ENCODE results near the gene ANKRD37. TPM values are rescaled to one million over a fixed set of nuclear protein-coding genes. Genes with fewer than 3 reads are reported as not detected.

ANKRD37 gene
- total and polyA plus RNA-seq, 2 donors (not counting 3 experiments of a cell fraction or from before 2014, with no cell fraction given) = 4.0 to 5.8 TPM

DNA sequence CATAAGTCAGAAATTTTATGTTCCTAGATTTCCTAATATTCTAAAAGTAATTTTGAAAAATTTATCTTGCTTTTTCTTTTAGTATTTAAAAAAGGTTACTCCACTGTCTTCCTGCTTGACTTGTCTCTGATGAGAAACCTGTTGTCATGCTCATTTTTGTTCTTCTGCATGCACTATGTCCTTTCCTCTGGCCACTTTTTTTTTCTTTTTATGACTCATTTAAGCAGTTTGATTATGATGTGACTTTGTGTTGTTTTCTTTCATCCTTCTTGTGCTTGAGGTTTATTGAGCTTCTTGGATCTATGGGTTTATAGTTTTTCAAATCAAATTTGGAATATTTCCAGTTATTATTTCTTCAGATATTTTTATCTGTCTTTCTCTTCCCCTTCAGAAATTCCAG is 41.2 kb downstream of the ANKRD37 start:
- CTCF ChIA-PET = interaction anchor here (1.1 to 1.6 kb wide), 4 partner anchors 9 to 254 kb away, joined by 3 to 5 read pairs (median 4); a partner anchor contains a TSS
- Histone ChIP-seq H3K79me2 (ENCODE audit: control insufficient read depth, insufficient read depth, low read length) (no peaks in the 10 kb centered on the region), H3K4me1 (ENCODE audit: control insufficient read depth, extremely low read depth, insufficient read depth, low read length) (no peaks in the 10 kb centered on the region), H3K27me3 (ENCODE audit: control insufficient read depth in 2 of 2, insufficient read depth in 2 of 2, low read length in 2 of 2) (no peaks in the 10 kb centered on the region), H3K4me2 (ENCODE audit: insufficient read depth, low read length) (no peak overlapping the region), H3K4me3 (replicated peaks in 1 of 3; ENCODE audit: insufficient read depth in 1 of 3, low read depth in 1 of 3, low read length in 3 of 3) (no peak overlapping the region), H3K9ac (replicated peaks; ENCODE audit: extremely low read depth, insufficient read depth, low read length) (no peak overlapping the region), H2AFZ (ENCODE audit: low read depth, low read length) (no peak overlapping the region), H3K36me3 (ENCODE audit: control insufficient read depth in 2 of 2, extremely low read depth in 1 of 2, insufficient read depth in 2 of 2, low read length in 2 of 2) (no peaks in the 10 kb centered on the region), H3K9me3 (replicated peaks; ENCODE audit: control insufficient read depth, insufficient read depth, low read length) (no peaks in the 10 kb centered on the region), H4K20me1 (replicated peaks; ENCODE audit: control insufficient read depth, extremely low read depth, insufficient read depth, low read length) (no peaks in the 10 kb centered on the region), H3K9me1 (replicated peaks; ENCODE audit: control insufficient read depth, extremely low read depth, insufficient read depth, low read length) (no peaks in the 10 kb centered on the region), H3K27ac (ENCODE audit: insufficient read depth, low read depth, low read length) (no peak overlapping the region)
- peak; percentile 8 for TF ChIP-seq FOS (IDR thresholded peaks at IDR 0.05; ENCODE audit: borderline replicate concordance, insufficient read depth, low read length)
- no peak for TF ChIP-seq EZH2 (IDR thresholded peaks at IDR 0.05; ENCODE audit: borderline replicate concordance, low read depth, low read length, severe bottlenecking)
- BruUV-seq (replicated peaks) = no TSS peak
- no peak for DNase-seq (ENCODE audit: low read depth, low spot score)
- FAIRE-seq = no peak
- intact Hi-C loops (cut with micrococcal nuclease) = no loop called here
- POLR2A ChIA-PET = no interaction called here
- dilution Hi-C loops (cut with MboI; ENCODE audit: extremely low pct_ligation_motif_present, low sequenced_read_pairs) = no loop called here

DNA sequence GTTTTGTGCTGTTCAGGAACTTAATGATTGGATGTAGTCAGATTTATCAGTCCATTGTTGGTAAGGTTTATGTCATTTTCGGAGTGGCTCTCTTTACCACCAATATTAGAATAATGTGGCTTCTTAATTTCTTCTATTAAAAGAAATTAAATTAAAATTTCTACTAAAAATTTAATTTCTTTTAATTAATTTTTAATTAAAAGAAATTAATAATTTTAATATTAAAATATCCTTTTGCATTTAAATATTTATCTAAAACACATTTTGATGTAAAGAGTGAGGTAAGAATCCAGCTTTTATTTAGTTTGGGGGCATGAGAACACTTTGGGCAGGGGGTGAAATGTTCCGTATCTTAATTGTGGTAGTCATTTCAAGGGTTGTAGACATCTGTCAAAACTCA is 44.8 kb downstream of the ANKRD37 start:
- no peak overlapping the region for H2AFZ ChIP-seq (ENCODE audit: low read depth, low read length)
- no TSS peak for BruUV-seq (replicated peaks)
- no peaks in the 10 kb centered on the region for H3K36me3 ChIP-seq (ENCODE audit: control insufficient read depth in 2 of 2, extremely low read depth in 1 of 2, insufficient read depth in 2 of 2, low read length in 2 of 2)
- no peak overlapping the region for H3K4me3 ChIP-seq (replicated peaks in 1 of 3; ENCODE audit: insufficient read depth in 1 of 3, low read depth in 1 of 3, low read length in 3 of 3)
- H3K9me3 ChIP-seq (replicated peaks; ENCODE audit: control insufficient read depth, insufficient read depth, low read length) = no peaks in the 10 kb centered on the region
- no peak overlapping the region for H3K9ac ChIP-seq (replicated peaks; ENCODE audit: extremely low read depth, insufficient read depth, low read length)
- no peak overlapping the region for H3K4me2 ChIP-seq (ENCODE audit: insufficient read depth, low read length)
- DNase-seq (ENCODE audit: low read depth, low spot score) (no peak), FAIRE-seq (no peak)
- intact Hi-C loops (cut with micrococcal nuclease) = no loop called here
- POLR2A ChIA-PET = no interaction called here
- no peak for TF ChIP-seq GATA2 (IDR thresholded peaks at IDR 0.05; ENCODE audit: insufficient read depth, insufficient read length, low read depth, low read length)
- no peak for TF ChIP-seq FOS (IDR thresholded peaks at IDR 0.05; ENCODE audit: borderline replicate concordance, insufficient read depth, low read length)
- TF ChIP-seq POLR2A (IDR thresholded peaks at IDR 0.05; ENCODE audit: low read depth, low read length) = no peak
- TF ChIP-seq EZH2 (IDR thresholded peaks at IDR 0.05; ENCODE audit: borderline replicate concordance, low read depth, low read length, severe bottlenecking) = no peak
- TF ChIP-seq, protein P1, sequence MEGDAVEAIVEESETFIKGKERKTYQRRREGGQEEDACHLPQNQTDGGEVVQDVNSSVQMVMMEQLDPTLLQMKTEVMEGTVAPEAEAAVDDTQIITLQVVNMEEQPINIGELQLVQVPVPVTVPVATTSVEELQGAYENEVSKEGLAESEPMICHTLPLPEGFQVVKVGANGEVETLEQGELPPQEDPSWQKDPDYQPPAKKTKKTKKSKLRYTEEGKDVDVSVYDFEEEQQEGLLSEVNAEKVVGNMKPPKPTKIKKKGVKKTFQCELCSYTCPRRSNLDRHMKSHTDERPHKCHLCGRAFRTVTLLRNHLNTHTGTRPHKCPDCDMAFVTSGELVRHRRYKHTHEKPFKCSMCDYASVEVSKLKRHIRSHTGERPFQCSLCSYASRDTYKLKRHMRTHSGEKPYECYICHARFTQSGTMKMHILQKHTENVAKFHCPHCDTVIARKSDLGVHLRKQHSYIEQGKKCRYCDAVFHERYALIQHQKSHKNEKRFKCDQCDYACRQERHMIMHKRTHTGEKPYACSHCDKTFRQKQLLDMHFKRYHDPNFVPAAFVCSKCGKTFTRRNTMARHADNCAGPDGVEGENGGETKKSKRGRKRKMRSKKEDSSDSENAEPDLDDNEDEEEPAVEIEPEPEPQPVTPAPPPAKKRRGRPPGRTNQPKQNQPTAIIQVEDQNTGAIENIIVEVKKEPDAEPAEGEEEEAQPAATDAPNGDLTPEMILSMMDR (IDR thresholded peaks at IDR 0.05; ENCODE audit: extremely low read depth in 1 of 2, insufficient read depth in 1 of 2, low read depth in 1 of 2, low read length in 2 of 2) = no peak
- no peak for TF ChIP-seq MYC (IDR thresholded peaks at IDR 0.05; ENCODE audit: low read depth, low read length)
- TF ChIP-seq, protein P2, sequence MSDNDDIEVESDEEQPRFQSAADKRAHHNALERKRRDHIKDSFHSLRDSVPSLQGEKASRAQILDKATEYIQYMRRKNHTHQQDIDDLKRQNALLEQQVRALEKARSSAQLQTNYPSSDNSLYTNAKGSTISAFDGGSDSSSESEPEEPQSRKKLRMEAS (IDR thresholded peaks at IDR 0.05; ENCODE audit: insufficient read depth, insufficient read length) = no peak
- TF ChIP-seq JUN (IDR thresholded peaks at IDR 0.05; ENCODE audit: borderline replicate concordance, insufficient read depth, insufficient read length, low read depth) = no peak
- no peak for TF ChIP-seq POLR2AphosphoS5 (IDR thresholded peaks at IDR 0.05; ENCODE audit: insufficient read depth, low read depth, low read length)
- no peaks in the 10 kb centered on the region for H3K9me1 ChIP-seq (replicated peaks; ENCODE audit: control insufficient read depth, extremely low read depth, insufficient read depth, low read length)
- dilution Hi-C loops (cut with MboI; ENCODE audit: extremely low pct_ligation_motif_present, low sequenced_read_pairs) = no loop called here
- H3K4me1 ChIP-seq (ENCODE audit: control insufficient read depth, extremely low read depth, insufficient read depth, low read length) = no peaks in the 10 kb centered on the region
- CTCF ChIA-PET = interaction anchor here (0.9 kb wide), 1 partner anchor 157 kb away, joined by 3 read pairs; no protein-coding TSS in a partner anchor
- H4K20me1 ChIP-seq (replicated peaks; ENCODE audit: control insufficient read depth, extremely low read depth, insufficient read depth, low read length) = no peaks in the 10 kb centered on the region
- no peaks in the 10 kb centered on the region for H3K27me3 ChIP-seq (ENCODE audit: control insufficient read depth in 2 of 2, insufficient read depth in 2 of 2, low read length in 2 of 2)
- H3K79me2 ChIP-seq (ENCODE audit: control insufficient read depth, insufficient read depth, low read length) = no peaks in the 10 kb centered on the region
- H3K27ac ChIP-seq (ENCODE audit: insufficient read depth, low read depth, low read length) = no peak overlapping the region
